Measurements from ENCODE around the gene DTL.

The DTL gene

DNA sequence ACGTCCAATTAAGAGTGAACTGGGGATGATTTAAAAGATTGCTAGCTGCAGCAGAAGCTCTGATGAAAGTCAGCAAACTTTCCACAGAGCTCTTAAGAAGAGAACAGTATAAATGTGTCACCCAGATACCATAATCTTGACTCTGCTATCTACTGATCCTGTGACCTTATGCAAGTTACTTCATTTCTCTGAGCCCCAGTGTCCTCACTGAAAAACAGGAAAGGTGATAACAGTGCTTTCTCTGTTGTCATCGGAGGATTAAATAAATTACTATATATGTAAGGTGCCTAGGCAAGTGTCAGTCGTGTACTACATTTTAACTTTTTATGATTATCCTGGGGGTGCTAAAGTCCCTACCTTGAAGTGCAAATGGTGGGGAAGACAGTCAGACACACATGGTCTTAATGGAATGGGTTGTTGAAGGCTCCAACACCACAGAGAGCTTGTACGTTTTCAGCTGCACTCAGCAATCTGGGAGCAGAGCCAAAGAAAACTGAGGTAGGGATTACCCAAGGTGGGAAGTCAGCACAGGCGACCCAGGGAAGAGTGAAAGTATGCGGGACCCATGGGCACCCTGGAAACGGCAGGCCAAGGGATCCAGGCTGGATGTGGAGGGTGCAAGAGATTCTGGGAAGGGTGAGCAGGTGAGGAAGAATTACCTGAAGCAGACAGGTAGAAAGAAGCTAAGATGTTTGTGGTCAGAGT lies 82.8 kb downstream of the DTL start:
- no peaks in the 10 kb centered on the region for H3K27me3 ChIP-seq (ENCODE audit: low read depth, low read length)
- H3K4me3 ChIP-seq (ENCODE audit: low read depth in 1 of 2, low read length in 2 of 2): no peak overlapping the region
- H3K9me3 ChIP-seq (ENCODE audit: control insufficient read depth in 1 of 2, low read length in 2 of 2): no peaks in the 10 kb centered on the region
- H3K27ac ChIP-seq (ENCODE audit: low read length): no peak overlapping the region
- H3K4me1 ChIP-seq (ENCODE audit: control insufficient read depth in 1 of 2, insufficient read depth in 2 of 2, low read length in 2 of 2): no peaks in the 10 kb centered on the region
- no peaks in the 10 kb centered on the region for H3K36me3 ChIP-seq (ENCODE audit: control insufficient read depth in 1 of 2, insufficient read depth in 2 of 2, low read length in 2 of 2)

DNA sequence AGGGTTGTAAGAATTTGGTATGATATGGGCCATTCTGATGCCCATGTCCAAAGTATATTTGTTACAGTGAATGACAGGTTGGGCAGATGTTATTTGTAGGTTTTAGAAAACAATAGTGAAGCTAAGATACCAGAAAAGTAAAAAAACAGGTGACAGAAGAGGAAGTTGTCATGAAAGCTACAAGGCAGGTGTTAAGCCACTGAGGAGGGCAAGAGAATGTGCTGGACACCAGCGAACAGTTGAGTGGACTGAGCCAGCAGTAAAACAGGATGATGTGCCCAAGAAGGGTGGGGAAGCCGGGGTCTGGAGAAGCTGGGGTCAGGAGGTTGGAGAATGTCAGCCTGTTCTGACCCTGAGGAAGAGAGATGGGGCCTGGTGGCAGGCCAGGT lies 83.3 kb downstream of the DTL start:
- Histone ChIP-seq H3K27me3 (ENCODE audit: low read depth, low read length) (no peaks in the 10 kb centered on the region), H3K9me3 (ENCODE audit: control insufficient read depth in 1 of 2, low read length in 2 of 2) (no peaks in the 10 kb centered on the region), H3K4me1 (ENCODE audit: control insufficient read depth in 1 of 2, insufficient read depth in 2 of 2, low read length in 2 of 2) (no peaks in the 10 kb centered on the region), H3K4me3 (ENCODE audit: low read depth in 1 of 2, low read length in 2 of 2) (no peak overlapping the region), H3K36me3 (ENCODE audit: control insufficient read depth in 1 of 2, insufficient read depth in 2 of 2, low read length in 2 of 2) (no peaks in the 10 kb centered on the region), H3K27ac (ENCODE audit: low read length) (no peak overlapping the region)

DNA sequence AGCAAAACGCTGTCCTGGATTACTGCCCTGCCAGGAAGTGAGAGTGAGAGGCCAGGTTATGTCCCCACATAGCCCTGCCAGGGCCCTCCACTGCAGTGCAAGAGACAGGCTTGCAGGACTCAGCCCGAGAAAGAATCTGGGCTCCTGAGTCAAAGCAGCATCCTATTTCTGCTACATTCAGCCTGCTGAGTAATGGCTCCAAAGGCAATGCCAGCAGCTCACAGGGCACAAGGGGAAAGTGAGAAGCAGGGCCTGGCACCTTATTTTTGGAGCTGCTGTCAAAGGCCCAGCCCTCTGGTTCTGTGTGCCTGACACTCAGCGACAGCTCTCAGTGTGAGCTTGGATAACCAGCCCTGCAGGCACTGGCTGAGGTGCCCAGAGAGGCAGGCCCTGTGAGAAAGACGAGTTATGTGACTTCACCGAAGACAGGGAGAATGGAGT lies 83.9 kb downstream of the DTL start:
- no peaks in the 10 kb centered on the region for H3K27me3 ChIP-seq (ENCODE audit: low read depth, low read length)
- no peaks in the 10 kb centered on the region for H3K4me1 ChIP-seq (ENCODE audit: control insufficient read depth in 1 of 2, insufficient read depth in 2 of 2, low read length in 2 of 2)
- H3K36me3 ChIP-seq (ENCODE audit: control insufficient read depth in 1 of 2, insufficient read depth in 2 of 2, low read length in 2 of 2): no peaks in the 10 kb centered on the region
- H3K27ac ChIP-seq (ENCODE audit: low read length): no peak overlapping the region
- no peaks in the 10 kb centered on the region for H3K9me3 ChIP-seq (ENCODE audit: control insufficient read depth in 1 of 2, low read length in 2 of 2)
- H3K4me3 ChIP-seq (ENCODE audit: low read depth in 1 of 2, low read length in 2 of 2): no peak overlapping the region

DNA sequence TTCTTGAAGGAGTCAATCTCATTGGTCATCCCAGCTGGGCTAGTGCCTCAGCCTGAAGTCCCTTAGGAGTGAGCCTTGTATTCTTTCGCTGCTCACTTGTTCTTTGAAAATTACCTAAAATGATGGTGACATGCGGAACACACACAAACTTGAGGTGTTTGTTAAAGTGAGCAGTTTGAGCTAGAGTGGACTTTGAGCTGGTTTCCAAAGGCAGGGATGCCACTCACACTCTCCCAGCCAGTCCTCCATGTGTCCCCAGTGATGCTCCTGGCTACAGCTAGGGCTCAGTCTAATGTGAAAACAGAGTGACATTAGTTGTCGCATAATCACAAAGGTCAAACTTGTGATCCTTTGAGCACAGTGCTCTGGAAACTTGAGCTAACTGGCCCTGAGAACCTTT lies 84.3 kb downstream of the DTL start:
- Histone ChIP-seq H3K9me3 (ENCODE audit: control insufficient read depth in 1 of 2, low read length in 2 of 2) (no peaks in the 10 kb centered on the region), H3K4me3 (ENCODE audit: low read depth in 1 of 2, low read length in 2 of 2) (no peak overlapping the region), H3K27ac (ENCODE audit: low read length) (no peak overlapping the region), H3K27me3 (ENCODE audit: low read depth, low read length) (no peaks in the 10 kb centered on the region), H3K4me1 (ENCODE audit: control insufficient read depth in 1 of 2, insufficient read depth in 2 of 2, low read length in 2 of 2) (no peaks in the 10 kb centered on the region), H3K36me3 (ENCODE audit: control insufficient read depth in 1 of 2, insufficient read depth in 2 of 2, low read length in 2 of 2) (no peaks in the 10 kb centered on the region)

DNA sequence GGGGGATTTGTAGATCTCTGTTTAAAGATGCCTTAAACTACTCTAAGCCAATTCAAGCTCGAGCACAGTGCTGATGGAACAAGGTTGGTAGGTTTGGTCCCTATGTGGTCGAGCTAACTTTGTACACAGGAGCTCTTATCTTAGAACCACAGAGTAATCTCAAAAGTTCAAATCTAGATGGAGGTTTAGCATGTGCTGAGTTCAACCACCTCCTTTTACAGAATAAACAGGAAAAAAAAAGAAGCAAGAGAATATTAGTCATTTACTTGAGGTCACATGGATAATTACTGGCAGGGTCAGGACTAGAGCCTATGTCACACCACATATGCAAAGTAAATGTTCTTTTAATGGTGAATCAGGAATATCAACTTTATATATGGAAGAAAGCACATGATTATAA lies 86.2 kb downstream of the DTL start:
- Histone ChIP-seq H3K9me3 (ENCODE audit: control insufficient read depth in 1 of 2, low read length in 2 of 2) (no peaks in the 10 kb centered on the region), H3K4me3 (ENCODE audit: low read depth in 1 of 2, low read length in 2 of 2) (no peak overlapping the region), H3K4me1 (ENCODE audit: control insufficient read depth in 1 of 2, insufficient read depth in 2 of 2, low read length in 2 of 2) (no peaks in the 10 kb centered on the region), H3K36me3 (ENCODE audit: control insufficient read depth in 1 of 2, insufficient read depth in 2 of 2, low read length in 2 of 2) (no peaks in the 10 kb centered on the region), H3K27ac (ENCODE audit: low read length) (no peak overlapping the region), H3K27me3 (ENCODE audit: low read depth, low read length) (no peaks in the 10 kb centered on the region)

DNA sequence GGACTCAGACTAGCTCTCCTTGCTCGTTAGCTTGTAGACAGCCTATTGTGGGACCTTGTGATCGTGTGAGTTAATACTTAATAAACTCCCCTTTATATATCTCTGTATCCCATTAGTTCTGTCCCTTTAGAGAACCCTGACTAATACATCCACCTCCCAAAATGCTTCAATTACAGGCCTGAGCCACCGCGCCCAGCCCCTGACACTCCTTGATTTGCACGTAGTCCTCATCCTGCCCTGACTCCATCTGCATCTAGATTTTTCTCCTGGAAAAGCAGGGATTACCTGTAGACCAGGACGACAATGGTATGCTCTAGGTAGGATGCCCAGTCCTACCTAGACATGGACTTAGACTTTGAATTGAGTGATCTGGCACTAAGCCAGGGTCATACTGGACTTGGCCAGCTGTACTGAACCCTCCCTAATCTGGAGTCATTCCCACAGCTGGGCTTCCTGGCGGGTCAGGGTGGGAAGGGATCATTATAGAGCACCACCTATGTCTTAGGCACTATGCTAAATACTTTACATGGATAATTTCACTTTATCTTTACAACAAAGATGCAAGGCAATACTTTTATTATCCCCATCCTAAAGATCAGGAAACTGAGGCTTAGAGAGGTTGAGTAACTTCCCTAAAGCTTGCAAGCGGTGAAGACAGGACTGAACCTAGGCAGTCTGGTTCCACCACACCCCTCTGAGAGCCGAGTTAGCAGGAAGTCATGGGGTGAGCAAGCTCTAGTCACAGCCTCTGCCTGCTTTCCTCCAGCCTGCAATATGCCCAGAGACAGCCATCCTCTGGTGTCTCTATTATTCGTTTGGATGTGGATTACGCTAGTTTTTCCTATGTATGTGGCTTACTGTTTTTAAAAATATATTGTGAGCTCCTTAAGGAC lies 89.4 kb downstream of the DTL start:
- Histone ChIP-seq H3K4me3 (ENCODE audit: low read depth in 1 of 2, low read length in 2 of 2) (no peak overlapping the region), H3K9me3 (ENCODE audit: control insufficient read depth in 1 of 2, low read length in 2 of 2) (no peaks in the 10 kb centered on the region), H3K36me3 (ENCODE audit: control insufficient read depth in 1 of 2, insufficient read depth in 2 of 2, low read length in 2 of 2) (no peaks in the 10 kb centered on the region), H3K27ac (ENCODE audit: low read length) (no peak overlapping the region), H3K4me1 (ENCODE audit: control insufficient read depth in 1 of 2, insufficient read depth in 2 of 2, low read length in 2 of 2) (no peaks in the 10 kb centered on the region), H3K27me3 (ENCODE audit: low read depth, low read length) (no peaks in the 10 kb centered on the region)

DNA sequence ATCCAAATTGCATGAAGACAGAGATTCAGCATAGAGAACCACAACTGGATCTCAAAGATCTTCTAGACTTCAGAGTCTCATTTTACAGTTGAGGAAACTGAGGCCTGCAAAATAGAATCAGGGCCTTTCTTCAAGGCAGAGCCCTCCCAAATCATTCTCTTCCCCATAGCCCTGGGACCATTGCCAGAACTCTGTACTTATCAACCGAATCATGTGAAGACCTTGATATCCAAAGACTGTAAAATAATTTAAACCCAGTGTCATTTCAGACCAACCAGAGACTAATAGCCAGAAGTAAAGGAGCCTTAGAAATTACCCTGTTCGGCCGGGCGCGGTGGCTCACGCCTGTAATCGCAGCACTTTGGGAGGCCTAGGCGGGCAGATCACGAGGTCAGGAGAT lies 90.1 kb downstream of the DTL start:
- Histone ChIP-seq H3K9me3 (ENCODE audit: control insufficient read depth in 1 of 2, low read length in 2 of 2) (no peaks in the 10 kb centered on the region), H3K36me3 (ENCODE audit: control insufficient read depth in 1 of 2, insufficient read depth in 2 of 2, low read length in 2 of 2) (no peaks in the 10 kb centered on the region), H3K27ac (ENCODE audit: low read length) (no peak overlapping the region), H3K4me3 (ENCODE audit: low read depth in 1 of 2, low read length in 2 of 2) (no peak overlapping the region), H3K27me3 (ENCODE audit: low read depth, low read length) (no peaks in the 10 kb centered on the region), H3K4me1 (ENCODE audit: control insufficient read depth in 1 of 2, insufficient read depth in 2 of 2, low read length in 2 of 2) (no peaks in the 10 kb centered on the region)

DNA sequence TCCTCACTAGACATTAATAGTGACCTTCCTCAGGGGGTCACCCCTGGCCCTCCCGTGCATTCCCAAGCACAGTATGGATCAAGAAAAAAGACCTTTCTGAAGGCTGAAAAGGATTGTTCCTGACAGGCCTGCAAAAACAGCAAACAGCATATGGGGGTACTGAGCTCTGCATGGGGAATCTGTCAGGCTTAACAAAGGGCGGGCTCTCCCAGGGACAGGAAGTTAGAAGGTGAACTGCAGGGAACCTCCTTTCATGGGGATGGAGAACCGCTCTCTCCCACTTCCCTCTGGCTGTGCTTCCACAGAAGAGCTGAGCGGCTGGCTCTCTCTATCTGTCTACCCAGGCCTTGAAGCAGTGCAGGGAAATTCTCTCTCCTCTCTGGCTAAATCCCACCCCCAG lies 91.7 kb downstream of the DTL start:
- H3K4me3 ChIP-seq (ENCODE audit: low read depth in 1 of 2, low read length in 2 of 2): no peak overlapping the region
- H3K36me3 ChIP-seq (ENCODE audit: control insufficient read depth in 1 of 2, insufficient read depth in 2 of 2, low read length in 2 of 2): no peaks in the 10 kb centered on the region
- H3K9me3 ChIP-seq (ENCODE audit: control insufficient read depth in 1 of 2, low read length in 2 of 2): no peaks in the 10 kb centered on the region
- H3K4me1 ChIP-seq (ENCODE audit: control insufficient read depth in 1 of 2, insufficient read depth in 2 of 2, low read length in 2 of 2): no peaks in the 10 kb centered on the region
- no peak overlapping the region for H3K27ac ChIP-seq (ENCODE audit: low read length)
- H3K27me3 ChIP-seq (ENCODE audit: low read depth, low read length): no peaks in the 10 kb centered on the region

DNA sequence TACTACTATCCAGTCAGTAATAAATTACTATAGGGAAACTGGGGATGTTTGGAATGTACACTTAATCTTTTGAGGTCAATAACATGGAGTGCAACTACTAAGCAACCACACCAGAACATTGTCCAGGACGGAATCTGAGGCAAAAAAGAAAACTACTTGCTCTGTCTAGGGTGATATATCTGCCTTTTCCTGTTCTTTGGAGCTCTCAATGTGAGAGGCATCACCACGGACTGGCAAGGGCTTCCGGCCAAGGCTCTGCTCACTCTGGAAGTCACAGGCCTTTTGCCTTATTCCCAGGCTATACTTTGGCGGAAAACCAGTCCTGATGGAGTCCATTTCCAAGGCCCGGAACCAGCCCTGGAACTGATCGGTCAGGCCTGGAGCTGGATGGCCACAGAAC lies 94.2 kb downstream of the DTL start:
- Histone ChIP-seq H3K27me3 (ENCODE audit: low read depth, low read length) (no peaks in the 10 kb centered on the region), H3K9me3 (ENCODE audit: control insufficient read depth in 1 of 2, low read length in 2 of 2) (no peaks in the 10 kb centered on the region), H3K36me3 (ENCODE audit: control insufficient read depth in 1 of 2, insufficient read depth in 2 of 2, low read length in 2 of 2) (no peaks in the 10 kb centered on the region), H3K4me1 (ENCODE audit: control insufficient read depth in 1 of 2, insufficient read depth in 2 of 2, low read length in 2 of 2) (no peaks in the 10 kb centered on the region), H3K4me3 (ENCODE audit: low read depth in 1 of 2, low read length in 2 of 2) (no peak overlapping the region), H3K27ac (ENCODE audit: low read length) (no peak overlapping the region)

DNA sequence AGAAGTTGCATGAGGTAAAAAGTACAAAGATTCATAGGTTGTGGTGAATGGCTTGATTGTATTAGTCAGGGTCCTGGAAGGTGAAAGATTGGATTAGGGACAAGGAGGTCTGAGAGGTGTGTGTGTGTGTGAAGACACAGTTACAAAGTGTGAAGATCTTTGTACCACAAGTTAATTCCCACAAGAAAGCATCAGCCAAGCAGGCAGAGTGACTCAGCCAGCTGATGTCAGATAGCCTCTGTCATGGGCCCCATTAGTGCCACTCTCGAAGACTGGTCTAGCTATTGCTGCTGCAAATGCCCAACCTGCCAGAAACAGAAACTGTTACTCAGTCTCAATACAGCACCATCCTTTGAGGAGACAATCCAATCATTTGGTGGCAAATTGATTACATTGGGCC lies 96.5 kb downstream of the DTL start:
- Histone ChIP-seq H3K9me3 (ENCODE audit: control insufficient read depth in 1 of 2, low read length in 2 of 2) (no peaks in the 10 kb centered on the region), H3K27me3 (ENCODE audit: low read depth, low read length) (no peaks in the 10 kb centered on the region), H3K4me1 (ENCODE audit: control insufficient read depth in 1 of 2, insufficient read depth in 2 of 2, low read length in 2 of 2) (no peaks in the 10 kb centered on the region), H3K27ac (ENCODE audit: low read length) (no peak overlapping the region), H3K36me3 (ENCODE audit: control insufficient read depth in 1 of 2, insufficient read depth in 2 of 2, low read length in 2 of 2) (no peaks in the 10 kb centered on the region), H3K4me3 (ENCODE audit: low read depth in 1 of 2, low read length in 2 of 2) (no peak overlapping the region)

DNA sequence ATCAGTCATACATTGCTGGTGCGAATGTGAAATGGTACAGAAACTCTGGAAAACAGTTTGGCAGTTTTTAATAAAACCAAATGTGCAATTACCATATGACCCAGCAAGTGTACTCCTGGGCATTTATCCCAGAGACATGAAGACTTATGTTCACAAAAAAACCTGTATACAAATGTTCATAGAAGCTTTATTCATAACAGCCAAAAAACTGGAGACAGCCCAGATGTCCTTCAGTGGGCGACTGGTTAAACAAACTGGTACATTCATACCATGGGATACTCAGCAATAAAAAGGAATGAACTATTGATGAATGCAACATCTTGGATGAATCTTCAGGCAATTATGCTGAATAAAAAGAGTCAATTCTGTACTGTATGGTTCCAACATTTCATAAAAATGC lies 97.8 kb downstream of the DTL start:
- Histone ChIP-seq H3K4me3 (ENCODE audit: low read depth in 1 of 2, low read length in 2 of 2) (no peak overlapping the region), H3K4me1 (ENCODE audit: control insufficient read depth in 1 of 2, insufficient read depth in 2 of 2, low read length in 2 of 2) (no peaks in the 10 kb centered on the region), H3K36me3 (ENCODE audit: control insufficient read depth in 1 of 2, insufficient read depth in 2 of 2, low read length in 2 of 2) (no peaks in the 10 kb centered on the region), H3K27me3 (ENCODE audit: low read depth, low read length) (no peaks in the 10 kb centered on the region), H3K27ac (ENCODE audit: low read length) (no peak overlapping the region), H3K9me3 (ENCODE audit: control insufficient read depth in 1 of 2, low read length in 2 of 2) (no peaks in the 10 kb centered on the region)

Measured in muscle layer of duodenum (tissue), 2 donors.